ENCODE data around the gene DHRS7.
"Not testable (repeated sequence)": the region's sequence is repeated elsewhere in the genome, so short reads cannot be mapped to it uniquely, and the experiment has no call there.

Gene DHRS7

DNA sequence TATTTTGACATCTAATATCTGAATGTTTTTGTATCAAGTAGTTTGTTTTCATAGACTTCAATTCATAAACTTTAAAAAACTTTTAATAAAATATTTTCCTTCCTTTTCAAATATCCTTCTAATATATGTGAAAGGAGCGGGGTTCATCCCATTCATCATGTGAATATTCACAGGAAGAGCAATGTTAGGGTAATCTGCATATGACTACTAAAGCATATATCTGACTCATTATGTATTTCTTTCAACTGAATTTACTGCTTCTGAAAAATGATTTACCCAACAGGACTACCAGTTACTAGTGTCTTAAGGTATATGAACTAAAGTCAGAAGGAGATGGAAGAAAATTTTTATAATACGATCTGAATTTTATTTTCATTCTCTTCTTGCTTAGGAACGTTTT lies 30.5 kb downstream of the DHRS7 start:
- DNase-seq: no peak
- TF ChIP-seq POLR2A (IDR thresholded peaks at IDR 0.05; ENCODE audit: low read length) (no peak), GATA1 (IDR thresholded peaks at IDR 0.05; ENCODE audit: low read depth, low read length) (no peak)

DNA sequence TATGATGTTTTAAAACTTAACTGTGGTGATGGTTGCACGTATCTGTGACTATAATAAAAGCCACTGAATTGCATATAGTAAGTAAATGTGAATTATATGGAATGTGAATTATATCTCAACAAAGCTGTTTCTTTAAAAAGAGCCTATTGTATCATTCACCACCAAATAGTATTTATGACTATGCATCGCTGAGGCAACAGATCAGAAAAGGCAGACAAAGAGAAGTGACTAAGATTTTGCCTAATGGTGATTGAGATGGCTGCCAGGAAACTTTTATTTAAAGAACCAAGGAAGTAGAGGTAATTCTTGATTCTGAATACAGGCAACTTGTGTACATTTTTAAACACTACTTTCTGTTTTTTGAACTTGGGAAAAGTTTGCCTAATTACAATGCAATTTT lies 31.7 kb downstream of the DHRS7 start:
- TF ChIP-seq GATA1 (IDR thresholded peaks at IDR 0.05; ENCODE audit: low read depth, low read length): no peak
- TF ChIP-seq POLR2A (IDR thresholded peaks at IDR 0.05; ENCODE audit: low read length): no peak
- no peak for DNase-seq

DNA sequence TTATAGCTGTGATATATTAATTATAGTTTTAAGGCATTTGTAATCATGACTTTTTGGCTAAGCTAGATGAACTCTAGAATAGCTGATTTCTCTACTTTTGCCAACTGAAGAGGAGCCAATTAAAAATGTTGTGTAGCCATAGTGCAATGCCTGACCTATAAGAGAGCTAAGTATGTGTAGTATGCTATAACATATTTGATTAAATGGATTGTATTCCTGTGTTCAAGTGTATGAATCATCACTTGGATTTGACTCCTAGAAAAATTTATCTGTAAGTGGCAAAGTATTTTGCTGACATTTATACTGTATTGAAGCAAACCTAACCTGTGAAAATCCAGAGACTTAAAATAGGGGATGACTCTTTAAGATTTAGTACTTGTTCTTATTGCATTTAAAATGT lies 39.3 kb downstream of the DHRS7 start:
- DNase-seq: no peak

DNA sequence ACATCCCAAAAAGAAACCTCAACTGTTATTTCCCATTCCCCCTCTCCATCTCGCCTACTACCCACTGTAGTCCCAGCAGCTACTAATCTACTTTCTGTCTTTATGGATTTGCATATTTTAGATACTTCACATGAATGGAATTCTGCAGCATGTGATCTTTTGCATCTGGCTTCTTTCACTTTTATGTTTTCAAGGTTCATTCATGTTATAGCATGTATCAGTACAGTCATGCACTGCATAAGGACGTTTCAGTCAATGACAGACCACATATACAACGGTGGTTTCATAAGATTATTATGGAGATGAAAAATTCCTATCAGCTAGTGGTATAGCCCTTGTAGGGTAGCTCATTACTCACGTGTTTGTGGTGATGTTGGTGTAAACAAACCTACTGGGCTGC lies 49.0 kb downstream of the DHRS7 start:
- TF ChIP-seq GATA1 (IDR thresholded peaks at IDR 0.05; ENCODE audit: low read depth, low read length) (no peak), POLR2A (IDR thresholded peaks at IDR 0.05; ENCODE audit: low read length) (no peak)
- DNase-seq: no peak

More for the DNA sequence above, 39.3 kb downstream of the DHRS7 start:
- TF ChIP-seq GATA1 (IDR thresholded peaks at IDR 0.05; ENCODE audit: low read depth, low read length) (no peak), POLR2A (IDR thresholded peaks at IDR 0.05; ENCODE audit: low read length) (no peak)

DNA sequence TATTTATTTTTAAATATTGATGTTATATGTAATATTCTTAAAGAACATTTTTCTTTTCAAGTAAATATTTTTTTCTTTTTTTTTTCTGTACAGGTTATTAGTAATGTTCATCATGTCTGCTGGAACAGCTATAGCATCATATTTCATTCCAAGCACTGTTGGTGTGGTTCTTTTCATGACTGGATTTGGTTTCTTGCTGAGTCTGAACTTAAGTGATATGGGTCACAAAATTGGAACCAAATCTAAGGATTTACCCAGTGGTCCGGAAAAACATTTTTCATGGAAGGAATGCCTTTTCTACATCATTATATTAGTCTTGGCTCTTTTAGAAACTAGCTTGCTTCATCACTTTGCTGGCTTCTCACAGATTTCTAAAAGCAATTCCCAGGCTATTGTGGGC lies 50.3 kb downstream of the DHRS7 start:
- DNase-seq: no peak
- no peak for TF ChIP-seq POLR2A (IDR thresholded peaks at IDR 0.05; ENCODE audit: low read length)
- no peak for TF ChIP-seq GATA1 (IDR thresholded peaks at IDR 0.05; ENCODE audit: low read depth, low read length)

DNA sequence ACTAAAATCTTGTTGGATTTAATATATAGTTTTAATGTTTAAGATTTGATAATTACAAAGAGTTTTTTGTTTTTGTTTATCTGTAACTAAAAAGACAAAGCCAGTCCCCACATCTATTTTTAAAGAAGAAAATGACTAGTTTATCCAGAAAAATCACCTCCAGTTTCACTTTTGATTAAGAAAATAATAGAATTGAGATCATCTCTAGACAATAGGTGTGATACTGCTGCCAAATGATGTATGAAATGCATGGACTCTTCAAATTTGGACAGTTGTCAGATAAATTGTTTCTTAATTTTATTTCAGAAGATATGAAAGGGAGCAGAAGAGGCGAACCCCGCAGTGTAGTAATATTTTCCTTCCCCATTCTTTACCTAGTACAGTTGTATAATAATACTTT lies 53.5 kb downstream of the DHRS7 start:
- TF ChIP-seq POLR2A (IDR thresholded peaks at IDR 0.05; ENCODE audit: low read length) (no peak), GATA1 (IDR thresholded peaks at IDR 0.05; ENCODE audit: low read depth, low read length) (no peak)
- DNase-seq: no peak

DNA sequence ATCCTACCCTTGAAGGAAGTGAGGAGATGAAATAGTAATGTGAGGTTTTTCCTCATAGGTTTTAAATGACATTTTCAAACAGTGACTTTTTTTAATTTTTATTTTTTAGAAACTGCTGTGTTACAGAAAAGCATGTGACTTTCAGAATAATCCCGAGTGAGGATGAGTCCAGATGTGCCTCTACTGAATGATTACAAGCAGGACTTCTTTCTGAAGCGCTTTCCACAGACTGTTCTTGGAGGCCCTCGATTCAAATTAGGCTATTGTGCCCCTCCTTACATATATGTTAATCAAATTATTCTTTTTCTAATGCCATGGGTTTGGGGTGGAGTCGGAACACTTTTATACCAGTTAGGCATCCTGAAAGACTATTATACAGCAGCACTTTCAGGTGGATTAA lies 57.7 kb downstream of the DHRS7 start:
- no peak for DNase-seq
- no peak for TF ChIP-seq POLR2A (IDR thresholded peaks at IDR 0.05; ENCODE audit: low read length)
- TF ChIP-seq GATA1 (IDR thresholded peaks at IDR 0.05; ENCODE audit: low read depth, low read length): no peak

DNA sequence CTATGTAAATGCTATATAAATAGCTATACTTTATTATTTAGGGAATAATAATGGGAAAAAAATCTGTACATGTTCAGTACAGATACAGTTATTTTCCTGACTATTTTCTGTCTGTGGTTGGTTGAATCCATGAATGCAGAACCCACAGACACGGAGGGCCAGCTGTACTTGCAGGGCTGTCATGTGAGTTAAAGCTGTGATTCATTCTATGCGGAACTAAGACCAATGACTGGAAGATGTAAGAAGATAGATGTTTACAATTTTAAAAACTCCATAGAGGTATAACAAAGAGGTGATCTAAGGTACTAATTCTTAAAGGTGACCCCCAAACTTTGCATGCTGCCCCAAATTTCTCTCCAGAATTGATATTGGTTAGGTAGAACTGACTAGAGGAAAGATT lies 58.9 kb downstream of the DHRS7 start:
- DNase-seq: no peak
- no peak for TF ChIP-seq GATA1 (IDR thresholded peaks at IDR 0.05; ENCODE audit: low read depth, low read length)
- TF ChIP-seq POLR2A (IDR thresholded peaks at IDR 0.05; ENCODE audit: low read length): no peak

DNA sequence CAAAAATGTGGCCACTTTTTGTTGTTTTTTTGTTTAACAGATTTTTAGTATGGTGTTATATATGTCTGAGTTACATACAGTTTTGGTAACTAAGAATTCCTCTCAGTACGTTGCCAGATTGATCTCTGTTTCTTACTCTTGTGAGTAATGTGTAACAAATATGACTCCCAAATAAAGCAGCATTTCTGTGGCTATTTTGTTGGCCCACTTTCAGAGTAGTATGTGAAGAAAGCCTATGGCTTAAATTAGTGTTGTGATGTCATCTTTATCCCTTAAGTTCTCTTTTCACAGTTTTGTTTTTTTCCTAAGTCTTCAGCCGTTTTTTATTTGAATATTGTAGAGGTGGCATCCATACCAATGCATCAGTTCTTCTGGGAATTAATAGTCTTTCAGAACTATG lies 62.8 kb downstream of the DHRS7 start:
- DNase-seq: no peak
- TF ChIP-seq GATA1 (IDR thresholded peaks at IDR 0.05; ENCODE audit: low read depth, low read length) (no peak), POLR2A (IDR thresholded peaks at IDR 0.05; ENCODE audit: low read length) (no peak)

DNA sequence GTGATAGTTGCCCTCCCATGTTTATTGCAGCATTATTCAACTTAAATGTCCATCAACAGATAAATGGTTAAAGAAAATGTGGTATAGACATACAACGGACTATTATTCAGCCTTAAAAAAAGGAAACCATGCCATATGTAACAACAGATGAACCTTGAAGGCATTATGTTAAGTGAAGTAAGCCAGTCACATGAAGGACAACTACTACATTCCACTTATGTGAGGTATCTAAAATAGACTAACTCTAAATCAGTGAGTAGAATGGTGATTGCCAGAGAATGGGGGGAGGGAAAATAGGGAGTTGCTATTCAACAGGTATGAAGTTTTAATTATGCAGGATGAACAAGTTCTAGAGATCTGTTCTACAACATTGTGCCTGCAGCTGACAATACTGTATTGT lies 63.4 kb downstream of the DHRS7 start:
- no peak for TF ChIP-seq GATA1 (IDR thresholded peaks at IDR 0.05; ENCODE audit: low read depth, low read length)
- TF ChIP-seq POLR2A (IDR thresholded peaks at IDR 0.05; ENCODE audit: low read length): no peak
- no peak for DNase-seq

DNA sequence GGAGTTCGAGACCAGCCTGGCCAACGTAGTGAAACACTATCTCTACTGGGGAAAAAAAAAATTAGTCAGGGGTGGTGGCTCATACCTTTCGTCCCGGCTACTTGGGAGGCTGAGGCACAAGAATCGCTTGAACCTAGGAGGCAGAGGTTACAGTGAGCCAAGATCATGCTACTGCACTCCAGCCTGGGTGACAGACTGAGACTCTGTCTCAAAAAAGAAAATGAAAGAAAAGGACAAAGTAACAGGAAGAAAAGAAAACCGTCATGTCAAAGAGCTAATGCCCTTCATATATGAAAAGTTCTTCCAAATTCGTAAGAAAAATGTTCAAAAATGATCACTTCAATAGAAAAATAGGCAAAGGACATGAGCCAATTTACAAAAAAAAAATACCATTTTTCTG lies 65.3 kb downstream of the DHRS7 start:
- not testable (repeated sequence) for DNase-seq

DNA sequence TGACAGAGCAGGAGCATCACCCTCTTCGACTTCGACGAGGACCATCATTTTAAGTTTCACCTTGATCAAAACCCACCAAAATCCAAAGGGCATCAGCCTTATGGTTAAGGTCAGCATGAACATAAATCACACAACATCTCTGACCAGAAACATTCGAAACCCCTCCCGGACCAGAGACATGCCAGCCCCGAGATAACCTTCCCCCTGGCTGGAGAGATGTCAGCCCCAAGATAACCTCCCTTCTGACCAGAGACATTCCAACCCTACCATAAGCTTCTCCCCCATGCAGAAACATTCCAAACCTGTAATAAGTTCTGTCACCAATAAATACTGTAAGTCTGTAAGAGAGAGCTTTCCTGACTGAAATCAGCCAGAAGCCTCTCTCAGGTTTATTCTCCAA lies 67.2 kb downstream of the DHRS7 start:
- TF ChIP-seq POLR2A (IDR thresholded peaks at IDR 0.05; ENCODE audit: low read length) (no peak), GATA1 (IDR thresholded peaks at IDR 0.05; ENCODE audit: low read depth, low read length) (no peak)
- DNase-seq: no peak

DNA sequence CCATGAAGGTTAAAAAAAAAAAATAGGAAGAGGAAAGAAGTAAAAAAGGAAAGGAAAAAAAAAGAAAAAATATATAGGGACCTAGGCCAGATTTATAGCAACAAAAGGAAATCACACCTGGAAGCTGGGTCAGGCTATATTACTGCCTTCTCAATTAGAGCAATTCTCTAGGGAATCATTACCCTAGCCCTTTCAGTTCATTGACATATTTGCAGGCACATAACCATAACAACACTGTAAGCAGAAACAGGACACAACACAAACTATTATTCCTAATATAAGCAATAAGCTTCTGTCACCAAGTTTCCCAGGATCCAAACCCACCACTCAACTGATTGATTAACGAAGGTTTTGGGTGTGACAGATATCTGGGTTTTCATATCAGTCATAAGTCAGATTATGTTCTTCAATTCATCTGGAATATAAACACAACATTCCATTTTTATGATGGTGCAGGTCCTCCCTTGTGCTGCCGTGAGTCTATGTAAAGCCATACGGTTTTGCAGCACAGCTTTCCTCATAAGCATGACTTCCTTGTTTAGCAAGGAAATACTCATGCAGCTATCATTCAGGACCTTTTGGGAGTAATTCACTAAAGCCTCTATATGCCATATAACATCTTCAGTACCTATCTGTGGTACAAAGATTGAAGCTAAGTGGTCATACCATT lies 69.3 kb downstream of the DHRS7 start:
- no peak for TF ChIP-seq POLR2A (IDR thresholded peaks at IDR 0.05; ENCODE audit: low read length)
- TF ChIP-seq GATA1 (IDR thresholded peaks at IDR 0.05; ENCODE audit: low read depth, low read length): no peak
- DNase-seq: no peak

DNA sequence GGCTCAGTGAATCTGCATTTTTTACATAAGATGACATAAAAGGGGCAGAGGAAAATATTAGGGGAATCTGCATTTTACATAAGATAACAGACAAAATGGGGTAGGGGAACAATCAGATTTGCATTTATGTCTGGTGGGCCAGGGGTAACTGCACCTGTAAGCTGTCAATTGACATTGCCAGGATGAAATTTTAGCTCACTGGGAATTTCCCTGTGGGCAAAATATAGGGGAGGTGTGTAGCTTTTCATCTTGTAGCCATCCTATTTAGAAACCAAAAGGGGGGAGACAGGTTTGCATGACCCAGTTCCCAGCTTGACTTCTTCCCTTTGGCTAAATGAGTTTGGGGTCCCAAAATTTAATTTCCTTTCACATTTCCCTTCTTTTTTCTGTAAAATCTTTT lies 70.0 kb downstream of the DHRS7 start:
- TF ChIP-seq GATA1 (IDR thresholded peaks at IDR 0.05; ENCODE audit: low read depth, low read length): no peak
- no peak for TF ChIP-seq POLR2A (IDR thresholded peaks at IDR 0.05; ENCODE audit: low read length)
- DNase-seq: no peak

DNA sequence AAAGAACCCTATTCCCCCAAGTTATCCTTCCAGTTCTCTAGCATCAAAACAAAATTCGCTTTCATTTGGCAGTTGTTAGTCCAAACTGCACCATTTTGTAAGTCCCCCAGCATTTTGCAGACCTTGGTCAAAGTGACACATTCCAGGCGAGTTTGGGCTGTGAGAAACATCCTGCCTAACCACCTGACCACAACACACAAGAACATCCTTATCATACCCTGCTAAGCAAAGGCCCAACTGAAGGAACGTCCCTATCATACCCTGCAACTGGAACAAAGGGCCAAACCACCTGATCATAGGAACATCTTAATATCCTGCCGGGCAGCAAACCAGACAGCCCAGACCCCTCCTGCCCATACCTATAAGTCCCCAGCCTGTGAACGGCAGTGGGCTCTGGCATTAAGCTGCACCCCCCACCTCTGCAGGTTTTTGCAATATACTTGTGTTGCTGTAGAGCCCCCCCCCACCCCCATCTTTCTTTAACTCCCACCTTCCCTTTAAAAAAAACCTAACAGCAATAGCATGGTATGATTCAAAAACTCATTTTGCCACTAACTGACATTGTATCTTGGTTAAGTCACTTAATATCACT lies 70.8 kb downstream of the DHRS7 start:
- no peak for TF ChIP-seq GATA1 (IDR thresholded peaks at IDR 0.05; ENCODE audit: low read depth, low read length)
- TF ChIP-seq POLR2A (IDR thresholded peaks at IDR 0.05; ENCODE audit: low read length): peak; percentile 83
- peak; percentile 46 to 81 for DNase-seq
